Hepatocyte (in vitro differentiated cells): ENCODE measurements around the gene ROBO3. TPM values are rescaled to one million over a fixed set of nuclear protein-coding genes. Genes with fewer than 3 reads are reported as not detected.
A peak's percentile ranks its signal among the peaks of the same experiment; 100 is the strongest.

Experiments used
- DNase-seq: peaks from one replicate; pipeline ENCODE4 v3.0.0-alpha.2; 2016; ENCODE audit warnings: low spot score
- H2AFZ ChIP-seq: fragments of 200-600 bp; sonication (generic); 2 replicates; pipeline ENCODE4 v1.6.0; 2016; ENCODE audit warnings: antibody characterized with exemption, mild to moderate bottlenecking
- H3K27ac ChIP-seq: fragments of 200-600 bp; sonication (generic); 2 replicates; pipeline ENCODE4 v1.5.1; 2016; ENCODE audit warnings: mild to moderate bottlenecking
- H3K27me3 ChIP-seq: fragments of 200-600 bp; sonication (generic); 2 replicates; pipeline ENCODE4 v1.6.1; 2016
- H3K36me3 ChIP-seq: fragments of 200-600 bp; sonication (generic); replicated peaks from 2 replicates; pipeline ENCODE4 v1.5.1; 2016; ENCODE audit warnings: low read depth; ENCODE audit not compliant: insufficient read depth
- H3K4me1 ChIP-seq: fragments of 200-600 bp; sonication (generic); 2 replicates; pipeline ENCODE4 v1.5.1; 2016; ENCODE audit warnings: mild to moderate bottlenecking, moderate library complexity; ENCODE audit not compliant: insufficient read depth
- H3K4me2 ChIP-seq: fragments of 200-600 bp; sonication (generic); 2 replicates; pipeline ENCODE4 v1.6.0; 2016
- H3K4me3 ChIP-seq: fragments of 200-600 bp; sonication (generic); 2 replicates; pipeline ENCODE4 v1.5.1; 2016; ENCODE audit warnings: mild to moderate bottlenecking
- H3K79me2 ChIP-seq: fragments of 200-600 bp; sonication (generic); 2 replicates; pipeline ENCODE4 v1.6.0; 2017; ENCODE audit warnings: mild to moderate bottlenecking
- H3K9me2 ChIP-seq: fragments of 200-600 bp; sonication (generic); replicated peaks from 2 replicates; pipeline ENCODE4 v1.6.0; 2017; ENCODE audit warnings: mild to moderate bottlenecking; ENCODE audit not compliant: insufficient read depth
- H3K9me3 ChIP-seq: fragments of 200-600 bp; sonication (generic); 2 replicates; pipeline ENCODE4 v1.5.1; 2016; ENCODE audit warnings: low read depth, mild to moderate bottlenecking
- H4K20me1 ChIP-seq: fragments of 200-600 bp; sonication (generic); 2 replicates; pipeline ENCODE4 v1.6.0; 2016; ENCODE audit warnings: mild to moderate bottlenecking; ENCODE audit not compliant: insufficient read depth, poor library complexity, severe bottlenecking
- EZH2 ChIP-seq: fragments of 200-600 bp; sonication (generic); IDR thresholded peaks from 2 replicates; pipeline ENCODE4 v1.6.1; 2016; ENCODE audit warnings: antibody characterized with exemption, mild to moderate bottlenecking, borderline replicate concordance
- EZH2phosphoT487 ChIP-seq: fragments of 200-600 bp; sonication (generic); IDR thresholded peaks from one replicate; pipeline ENCODE4 v1.6.1; 2018; ENCODE audit warnings: antibody characterized with exemption, mild to moderate bottlenecking, low read depth, moderate library complexity; ENCODE audit not compliant: unreplicated experiment, severe bottlenecking
- WGBS: methylation state at CpG from one replicate; pipeline ENCODE4 v1.1.6; 2016; ENCODE audit warnings: low lambda C conversion rate; ENCODE audit errors: missing lambda C conversion rate; 5-methylcytosine and 5-hydroxymethylcytosine counted together
- polyA plus RNA-seq: library from polyadenylated mRNA; unstranded; fragments of >200 nt; fragmentation: Nextera tagmentation; extraction: Ambion mirVana; gene quantifications from 2 replicates; pipeline ENCODE4 v1.2.1, GENCODE V29; 2016
- total RNA-seq: library from RNA; depleted of rRNA; stranded (reverse); fragments of >200 nt; gene quantifications from 2 replicates; pipeline ENCODE4 v1.2.3, GENCODE V29; 2014
- TF ChIP-seq, protein P1 (sequence below): fragments of 200-600 bp; sonication (generic); IDR thresholded peaks from 2 replicates; pipeline ENCODE4 v1.5.1; 2016; ENCODE audit warnings: antibody characterized with exemption, mild to moderate bottlenecking; ENCODE audit not compliant: poor library complexity

The ROBO3 gene
- total and polyA plus RNA-seq, 2 experiments from 2014 or later, result 3.7 to 10.4 TPM

DNA sequence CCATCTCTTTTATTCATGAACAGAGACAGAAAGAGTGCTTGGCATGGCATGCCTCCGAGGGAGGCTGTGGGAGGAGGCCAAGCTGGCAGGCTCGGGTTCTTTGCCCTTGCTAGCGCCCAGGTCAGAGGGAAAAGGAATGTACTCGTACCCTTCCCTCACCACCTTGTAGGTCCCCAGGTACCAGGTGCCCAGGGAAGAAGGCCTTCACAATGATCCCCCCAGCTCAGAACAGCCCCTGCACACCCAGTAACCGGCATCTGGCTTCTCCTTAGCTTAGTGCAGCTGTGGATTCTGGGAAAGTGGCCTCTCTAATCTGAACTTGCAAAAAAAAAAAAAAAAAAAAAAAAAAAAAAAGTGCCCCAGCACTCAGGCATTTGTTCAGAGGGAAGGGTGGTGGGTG is 55.1 kb downstream of the ROBO3 start:
- Histone ChIP-seq H3K27me3 (peaks cover 6% of the 10 kb centered on the region), H3K4me3 (no peak overlapping the region), H3K79me2 (no peaks in the 10 kb centered on the region), H3K27ac (no peak overlapping the region), H3K36me3 (no peaks in the 10 kb centered on the region), H3K4me1 (no peaks in the 10 kb centered on the region), H3K9me2 (no peaks in the 10 kb centered on the region), H3K9me3 (no peaks in the 10 kb centered on the region), H3K4me2 (peak overlapping the region; percentile 91), H2AFZ (peak overlapping the region; percentile 81), H4K20me1 (no peaks in the 10 kb centered on the region)
- no peak for DNase-seq
- TF ChIP-seq EZH2phosphoT487 (no peak), EZH2 (no peak)
- TF ChIP-seq, protein P1, sequence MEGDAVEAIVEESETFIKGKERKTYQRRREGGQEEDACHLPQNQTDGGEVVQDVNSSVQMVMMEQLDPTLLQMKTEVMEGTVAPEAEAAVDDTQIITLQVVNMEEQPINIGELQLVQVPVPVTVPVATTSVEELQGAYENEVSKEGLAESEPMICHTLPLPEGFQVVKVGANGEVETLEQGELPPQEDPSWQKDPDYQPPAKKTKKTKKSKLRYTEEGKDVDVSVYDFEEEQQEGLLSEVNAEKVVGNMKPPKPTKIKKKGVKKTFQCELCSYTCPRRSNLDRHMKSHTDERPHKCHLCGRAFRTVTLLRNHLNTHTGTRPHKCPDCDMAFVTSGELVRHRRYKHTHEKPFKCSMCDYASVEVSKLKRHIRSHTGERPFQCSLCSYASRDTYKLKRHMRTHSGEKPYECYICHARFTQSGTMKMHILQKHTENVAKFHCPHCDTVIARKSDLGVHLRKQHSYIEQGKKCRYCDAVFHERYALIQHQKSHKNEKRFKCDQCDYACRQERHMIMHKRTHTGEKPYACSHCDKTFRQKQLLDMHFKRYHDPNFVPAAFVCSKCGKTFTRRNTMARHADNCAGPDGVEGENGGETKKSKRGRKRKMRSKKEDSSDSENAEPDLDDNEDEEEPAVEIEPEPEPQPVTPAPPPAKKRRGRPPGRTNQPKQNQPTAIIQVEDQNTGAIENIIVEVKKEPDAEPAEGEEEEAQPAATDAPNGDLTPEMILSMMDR, result no peak
- 91% methylated on average over 5 of the region's 5 CpGs for WGBS

DNA sequence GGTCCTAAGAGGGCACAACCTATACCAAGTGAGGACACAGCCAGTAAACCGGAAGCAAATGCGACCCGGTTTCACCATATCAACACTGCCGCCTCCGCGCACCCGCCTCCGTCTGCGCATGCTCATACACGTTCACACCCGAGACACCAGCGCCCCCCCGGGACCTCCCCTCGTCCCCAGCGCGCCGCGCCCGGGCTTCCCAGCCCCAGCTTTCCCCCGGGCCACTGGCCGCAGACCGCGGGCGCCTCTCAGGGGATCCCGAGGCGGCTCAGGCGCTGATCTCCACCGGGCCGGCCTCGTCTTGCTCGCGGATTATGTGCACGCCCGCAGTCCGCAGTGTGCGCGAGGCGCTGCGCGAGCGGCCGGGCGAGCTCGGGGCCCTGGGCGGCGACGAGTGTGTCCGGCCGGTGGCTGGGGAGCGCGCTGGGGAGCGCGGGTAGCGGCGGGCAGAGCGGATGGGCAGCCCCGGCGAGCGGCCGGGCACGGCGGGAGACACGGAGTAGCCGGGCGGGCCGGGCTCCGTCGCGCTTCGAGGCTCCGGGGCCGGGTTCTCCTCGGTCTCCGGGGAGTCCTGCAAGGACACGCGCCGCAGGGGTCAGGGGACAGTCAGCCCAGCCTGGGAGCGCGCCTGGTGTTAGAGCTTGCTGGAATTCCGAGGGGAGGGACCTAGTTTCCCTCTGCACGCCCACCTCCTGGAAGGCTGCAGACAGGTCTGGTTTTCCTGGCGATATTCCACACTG is 55.8 kb downstream of the ROBO3 start:
- Histone ChIP-seq H3K79me2 (no peaks in the 10 kb centered on the region), H4K20me1 (no peaks in the 10 kb centered on the region), H3K4me3 (peak overlapping the region; percentile 34), H3K9me3 (no peaks in the 10 kb centered on the region), H3K36me3 (no peaks in the 10 kb centered on the region), H3K4me1 (no peaks in the 10 kb centered on the region), H2AFZ (peak overlapping the region; percentile 81), H3K4me2 (peak overlapping the region; percentile 91), H3K27me3 (peaks cover 6% of the 10 kb centered on the region), H3K27ac (peak overlapping the region; percentile 44), H3K9me2 (no peaks in the 10 kb centered on the region)
- peak; percentile 87 for DNase-seq
- no peak for TF ChIP-seq EZH2phosphoT487
- no peak for TF ChIP-seq EZH2
- TF ChIP-seq, protein P1, result no peak
- 3% methylated on average over 47 of the region's 82 CpGs for WGBS

DNA sequence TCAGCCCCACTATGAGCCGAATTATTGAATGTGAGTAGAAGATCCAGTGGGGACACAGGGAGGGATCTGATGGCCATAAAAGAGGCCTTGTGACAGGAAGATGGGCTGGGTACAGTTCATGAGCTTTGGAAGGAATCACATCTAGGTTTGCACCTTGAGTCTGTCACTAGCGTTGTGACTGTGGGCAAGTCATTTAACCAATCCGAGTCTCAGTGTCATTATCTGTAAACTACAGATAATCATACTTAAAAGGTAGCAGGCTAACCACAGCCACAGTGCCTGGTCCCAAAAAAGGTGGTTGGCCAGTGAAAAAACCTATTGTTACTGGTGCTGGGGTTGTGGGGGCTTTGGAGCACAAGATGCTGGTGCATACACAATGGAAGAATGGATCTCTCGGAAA is 57.6 kb downstream of the ROBO3 start:
- no peaks in the 10 kb centered on the region for H3K36me3 ChIP-seq
- TF ChIP-seq EZH2, result no peak
- 91% methylated on average over 4 of the region's 4 CpGs for WGBS

DNA sequence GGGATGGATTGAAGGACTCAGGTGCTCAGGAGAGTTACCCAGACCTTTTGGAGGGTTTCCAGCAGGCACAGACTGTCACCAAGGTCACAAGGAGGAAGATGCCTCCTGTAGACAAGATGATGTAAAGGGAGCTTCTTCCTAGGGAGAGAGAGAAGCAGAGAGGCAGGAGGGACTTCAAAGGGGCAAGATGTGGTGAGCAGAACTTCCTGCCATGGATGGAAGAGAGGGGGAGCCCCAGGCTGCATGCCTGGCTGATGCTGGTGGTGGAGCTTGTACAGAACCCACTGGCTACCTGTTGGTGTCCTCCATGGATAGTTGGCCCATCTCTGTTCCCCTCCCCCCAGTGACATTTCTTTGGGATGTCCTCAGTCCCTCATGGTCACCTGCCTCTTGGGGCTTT is 58.1 kb downstream of the ROBO3 start:
- Histone ChIP-seq H3K9me2 (no peaks in the 10 kb centered on the region), H3K9me3 (no peaks in the 10 kb centered on the region), H3K27me3 (peaks cover 6% of the 10 kb centered on the region), H3K4me1 (no peaks in the 10 kb centered on the region), H3K79me2 (no peaks in the 10 kb centered on the region), H2AFZ (no peak overlapping the region), H3K4me2 (no peak overlapping the region), H3K4me3 (no peak overlapping the region), H3K36me3 (no peaks in the 10 kb centered on the region), H4K20me1 (no peaks in the 10 kb centered on the region), H3K27ac (no peak overlapping the region)
- TF ChIP-seq EZH2phosphoT487 (no peak), EZH2 (no peak)
- TF ChIP-seq, protein P1, result no peak
- no peak for DNase-seq

More for the DNA sequence above, 57.6 kb downstream of the ROBO3 start:
- Histone ChIP-seq H3K4me3 (no peak overlapping the region), H3K9me3 (no peaks in the 10 kb centered on the region), H3K79me2 (no peaks in the 10 kb centered on the region), H2AFZ (no peak overlapping the region), H3K4me1 (no peaks in the 10 kb centered on the region), H3K27ac (no peak overlapping the region), H3K9me2 (no peaks in the 10 kb centered on the region), H3K4me2 (no peak overlapping the region), H3K27me3 (peaks cover 6% of the 10 kb centered on the region), H4K20me1 (no peaks in the 10 kb centered on the region)
- DNase-seq, result no peak
